GM18909 (cell line): ENCODE measurements around the gene PCSK9.
"Not testable (repeated sequence)": the region's sequence is repeated elsewhere in the genome, so short reads cannot be mapped to it uniquely, and the experiment has no call there.

Experiments
- ATAC-seq: cut with Tn5 transposase; IDR thresholded peaks from one replicate; pipeline ENCODE4 v1.9.1; 2021; ENCODE audit warnings: mild to moderate bottlenecking; ENCODE audit not compliant: unreplicated experiment, poor library complexity

PCSK9 gene

GRCh38 chr1:55073187-55073916 is 34.0 kb downstream of the PCSK9 start:
- peak; percentile 71 for ATAC-seq

DNA sequence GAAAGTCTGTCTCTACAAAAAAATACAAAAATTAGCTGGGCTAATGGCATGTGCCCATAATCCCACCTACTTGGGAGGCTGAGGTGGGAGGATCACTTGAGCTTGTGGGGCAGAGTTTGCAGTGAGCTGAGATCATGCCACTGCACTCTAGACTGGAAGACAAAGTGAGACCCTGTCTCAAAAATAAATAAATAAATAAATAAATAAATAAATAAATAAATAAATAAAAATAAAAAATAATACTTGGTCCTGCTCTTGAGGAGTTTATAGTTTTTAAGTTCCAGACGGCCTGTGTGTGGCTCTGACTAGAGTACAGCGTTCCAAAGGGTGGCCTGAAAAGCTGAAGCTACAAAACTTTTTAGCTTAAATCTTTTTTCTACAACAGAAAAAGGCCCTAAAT is 35.1 kb downstream of the PCSK9 start:
- ATAC-seq: no peak

- ATAC-seq: no peak
Measured at GRCh38 chr1:55076356-55076755, 37.0 kb downstream of the PCSK9 start.

GRCh38 chr1:55078470-55078869 is 39.1 kb downstream of the PCSK9 start:
- ATAC-seq: no peak

GRCh38 chr1:55079651-55080050 is 40.3 kb downstream of the PCSK9 start:
- no peak for ATAC-seq

GRCh38 chr1:55081188-55081904 is 42.0 kb downstream of the PCSK9 start:
- ATAC-seq: no peak

GRCh38 chr1:55081905-55082296 is 42.6 kb downstream of the PCSK9 start:
- no peak for ATAC-seq

- no peak for ATAC-seq
Measured at GRCh38 chr1:55084257-55084656, 44.9 kb downstream of the PCSK9 start.

DNA sequence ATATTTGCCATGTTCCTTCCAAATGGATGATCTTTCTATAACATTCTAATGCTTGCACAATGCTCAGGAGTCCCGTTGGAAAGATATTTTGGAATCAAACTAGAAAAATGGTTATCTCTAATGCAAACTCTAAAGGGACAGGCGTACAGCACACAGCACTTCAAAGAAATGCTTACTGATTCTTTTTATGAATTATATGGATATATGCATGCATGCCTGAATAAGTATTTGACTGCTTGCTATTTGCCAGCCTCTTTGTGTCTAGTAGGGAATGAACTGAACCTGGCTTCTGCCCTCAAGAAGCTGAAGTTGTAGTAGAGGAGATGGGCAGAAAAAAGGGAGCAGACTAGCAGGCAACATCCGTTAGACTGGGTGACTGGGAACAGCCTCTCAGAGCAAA is 48.1 kb downstream of the PCSK9 start:
- ATAC-seq: no peak

GRCh38 chr1:55088413-55088812 is 49.1 kb downstream of the PCSK9 start:
- no peak for ATAC-seq

- ATAC-seq: no peak
Measured at GRCh38 chr1:55089683-55090082, 50.3 kb downstream of the PCSK9 start.

GRCh38 chr1:55092475-55092874 is 53.1 kb downstream of the PCSK9 start:
- no peak for ATAC-seq

DNA sequence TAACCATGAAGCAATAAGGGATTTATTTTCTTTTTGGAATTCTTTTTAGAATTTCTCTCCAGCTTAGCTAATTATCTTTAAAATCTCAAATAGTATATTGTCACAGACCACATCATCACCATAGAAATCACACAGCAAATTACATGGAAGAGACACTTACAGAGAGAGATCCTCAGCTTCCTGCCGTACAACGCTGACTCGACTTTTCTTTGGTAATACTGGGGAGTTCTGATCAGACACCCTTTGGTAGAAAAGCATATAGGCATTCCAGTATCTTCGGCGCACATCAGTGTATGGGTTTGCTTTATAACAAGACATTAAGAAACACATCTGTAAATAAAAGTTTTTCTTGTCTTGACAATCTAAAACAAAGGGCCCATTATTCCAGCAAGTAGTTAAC is 55.7 kb downstream of the PCSK9 start:
- ATAC-seq: no peak

DNA sequence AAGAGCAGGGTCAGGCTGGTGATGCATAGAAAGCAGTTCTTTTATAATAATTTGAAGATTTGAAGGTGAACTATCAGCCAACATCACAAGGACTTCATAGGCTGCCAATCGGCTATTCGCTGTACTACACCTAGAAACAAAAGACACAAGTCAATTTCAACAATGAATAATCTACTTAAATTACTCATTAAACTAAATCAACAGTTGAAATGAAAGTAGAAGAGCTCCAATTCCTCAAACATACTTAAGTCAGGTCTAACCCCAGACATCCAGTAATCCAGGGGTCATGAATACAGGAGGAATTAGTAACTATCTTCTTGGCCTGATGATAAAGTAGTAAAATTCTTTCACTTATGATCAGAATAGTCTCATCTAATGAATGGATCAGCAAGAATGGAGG is 64.5 kb downstream of the PCSK9 start:
- ATAC-seq: no peak

GRCh38 chr1:55107101-55107500 is 67.8 kb downstream of the PCSK9 start:
- ATAC-seq: no peak

- not testable (repeated sequence) for ATAC-seq
Measured at GRCh38 chr1:55109005-55109404, 69.7 kb downstream of the PCSK9 start.
